Testis (tissue), 3 donors: Measurements from ENCODE around the gene CPM. TPM values are rescaled to one million over a fixed set of nuclear protein-coding genes. Genes with fewer than 3 reads are reported as not detected.

Source experiments
- polyA plus RNA-seq: library from polyadenylated mRNA; stranded (reverse); fragments of 350-450 nt; fragmentation: Illumina TruSeq; extraction: RNeasy Lipid Tissue Mini Kit (QIAGEN cat#74804); gene quantifications from one replicate; pipeline ENCODE4 v1.2.3, GENCODE V29; 2014; ENCODE audit warnings: low read depth, low replicate concordance; ENCODE audit not compliant: insufficient read depth
- small RNA-seq, 2 donors: library from RNA; depleted of rRNA; stranded (forward); fragments of <200 nt; gene quantifications; one replicate each; pipeline ENCODE3, GENCODE V24; 2016
- total RNA-seq, 2 donors: library from RNA; depleted of rRNA; stranded (reverse); fragments of >200 nt; gene quantifications; one replicate each; pipeline ENCODE4 v1.2.3, GENCODE V29; 2016

CPM gene
- total and polyA plus RNA-seq, 3 donors from 2014 or later, result 9.3 to 38.0 (median 22.5) TPM

Small RNA genes within 50 kb of the gene (small RNA-seq; reads per million reads assigned to genes)
- 0 reads per million in 2 donors for gene AC025423.5
- gene RNU7-4P, result 0 reads per million in 2 donors

Other genes starting within 250 kb of the CPM start
- 10 to 100 TPM; 63.4 to 76.1 TPM for gene NUP107, start 246.2 kb downstream of the CPM start, total RNA-seq
- gene NUP107, start 246.2 kb downstream of the CPM start, polyA plus RNA-seq, result 40.3 TPM
- gene SLC35E3, start 187.0 kb downstream of the CPM start, total RNA-seq, result 1 to 10 TPM; 5.2 to 7.1 TPM
- gene SLC35E3, start 187.0 kb downstream of the CPM start, polyA plus RNA-seq, result 9.3 TPM
- 10 to 100 TPM; 40.6 to 56.1 TPM for gene MDM2, start 125.0 kb downstream of the CPM start, total RNA-seq
- 28.8 TPM for gene MDM2, start 125.0 kb downstream of the CPM start, polyA plus RNA-seq